ENCODE data around the gene C5orf34.
"Not testable (repeated sequence)": the region's sequence is repeated elsewhere in the genome, so short reads cannot be mapped to it uniquely, and the experiment has no call there.

GRCh38 chr5:43511062-43511461 is 3.9 kb downstream of the C5orf34 start:
- not testable (repeated sequence) for TF ChIP-seq CTCF, POLR2A (IDR thresholded peaks at IDR 0.05)
